Measurements from ENCODE around the gene CACNA2D1.

Gene CACNA2D1

DNA sequence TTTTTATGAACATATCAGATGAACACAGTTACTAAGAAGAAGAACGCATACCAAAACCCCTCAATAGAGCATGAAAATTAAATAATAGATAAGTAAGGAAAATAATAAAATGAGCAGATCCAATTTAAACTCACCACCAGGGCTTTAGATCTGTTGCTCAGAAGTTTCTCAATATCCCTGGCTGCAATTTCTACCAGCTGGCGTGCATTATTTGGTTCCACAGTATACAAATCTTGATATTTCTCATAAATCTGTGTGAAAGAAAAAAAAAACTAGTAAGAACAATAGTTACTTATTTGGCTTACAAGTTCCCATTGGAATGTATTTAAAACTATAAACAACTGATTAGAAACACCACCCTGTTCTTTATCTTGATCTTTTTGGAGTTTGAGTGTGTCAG, 108.6 kb downstream of the CACNA2D1 start:
- Histone ChIP-seq H2BK15ac (replicated peaks; ENCODE audit: low read depth) (no peak overlapping the region), H3K27me3 (ENCODE audit: insufficient read depth, low read length, poor library complexity) (no peaks in the 10 kb centered on the region), H3K4me1 (ENCODE audit: control insufficient read depth, low read depth, low read length) (no peaks in the 10 kb centered on the region), H3K4me2 (ENCODE audit: low read length) (no peak overlapping the region), H3K23ac (ENCODE audit: low read length) (no peak overlapping the region), H2BK5ac (ENCODE audit: low read length) (no peak overlapping the region), H3K79me2 (ENCODE audit: control insufficient read depth, insufficient read depth, low read length) (no peaks in the 10 kb centered on the region), H4K8ac (ENCODE audit: low read depth, low read length) (no peak overlapping the region), H3K56ac (ENCODE audit: low read length) (no peak overlapping the region), H3K18ac (ENCODE audit: low read length) (no peak overlapping the region), H3K27ac (ENCODE audit: low read depth, low read length) (no peak overlapping the region), H3K9ac (ENCODE audit: low read length) (no peak overlapping the region), H2AK5ac (ENCODE audit: low read length) (no peak overlapping the region), H2BK120ac (ENCODE audit: low read depth, low read length) (no peak overlapping the region), H3K4me3 (ENCODE audit: low read length) (no peak overlapping the region), H3K4ac (ENCODE audit: low read depth, low read length) (no peak overlapping the region), H3K79me1 (ENCODE audit: low read length) (no peaks in the 10 kb centered on the region), H4K5ac (ENCODE audit: low read length) (no peak overlapping the region), H3K36me3 (ENCODE audit: control insufficient read depth, insufficient read depth, low read length) (no peaks in the 10 kb centered on the region)
- no peak for DNase-seq
- no CpG with 5 or more reads among the region's 2 CpGs for WGBS (ENCODE audit: extremely low coverage, insufficient coverage, low lambda C conversion rate)

- Histone ChIP-seq H4K5ac (ENCODE audit: low read length) (no peak overlapping the region), H3K9ac (ENCODE audit: low read length) (no peak overlapping the region)
These were observed 112.3 kb downstream of the CACNA2D1 start for GRCh38 chr7:82331234-82331633.

GRCh38 chr7:82330706-82331215, 112.8 kb downstream of the CACNA2D1 start:
- Histone ChIP-seq H4K5ac (ENCODE audit: low read length) (no peak overlapping the region), H3K23ac (ENCODE audit: low read length) (no peak overlapping the region), H3K4me3 (ENCODE audit: low read length) (no peak overlapping the region), H4K8ac (ENCODE audit: low read depth, low read length) (no peak overlapping the region), H2BK15ac (replicated peaks; ENCODE audit: low read depth) (no peak overlapping the region), H3K56ac (ENCODE audit: low read length) (no peak overlapping the region), H3K36me3 (ENCODE audit: control insufficient read depth, insufficient read depth, low read length) (no peaks in the 10 kb centered on the region), H3K4me2 (ENCODE audit: low read length) (no peak overlapping the region), H3K27me3 (ENCODE audit: insufficient read depth, low read length, poor library complexity) (no peaks in the 10 kb centered on the region), H3K27ac (ENCODE audit: low read depth, low read length) (no peak overlapping the region), H3K79me1 (ENCODE audit: low read length) (peaks cover 1% of the 10 kb centered on the region), H3K9ac (ENCODE audit: low read length) (no peak overlapping the region), H2BK5ac (ENCODE audit: low read length) (no peak overlapping the region), H2BK120ac (ENCODE audit: low read depth, low read length) (no peak overlapping the region), H3K4me1 (ENCODE audit: control insufficient read depth, low read depth, low read length) (no peaks in the 10 kb centered on the region), H3K4ac (ENCODE audit: low read depth, low read length) (no peak overlapping the region), H2AK5ac (ENCODE audit: low read length) (no peak overlapping the region), H3K18ac (ENCODE audit: low read length) (no peak overlapping the region), H3K79me2 (ENCODE audit: control insufficient read depth, insufficient read depth, low read length) (no peaks in the 10 kb centered on the region)
- DNase-seq = no peak
- WGBS (ENCODE audit: extremely low coverage, insufficient coverage, low lambda C conversion rate) = no CpG with 5 or more reads among the region's 2 CpGs

More at GRCh38 chr7:82331234-82331633, 112.3 kb downstream of the CACNA2D1 start:
- no peak overlapping the region for H3K4me3 ChIP-seq (ENCODE audit: low read length)
- no peak overlapping the region for H3K56ac ChIP-seq (ENCODE audit: low read length)
- DNase-seq = no peak
- no peak overlapping the region for H2BK120ac ChIP-seq (ENCODE audit: low read depth, low read length)
- H3K27me3 ChIP-seq (ENCODE audit: insufficient read depth, low read length, poor library complexity) = no peaks in the 10 kb centered on the region
- H3K79me1 ChIP-seq (ENCODE audit: low read length) = no peaks in the 10 kb centered on the region
- H3K4me2 ChIP-seq (ENCODE audit: low read length) = no peak overlapping the region
- H2AK5ac ChIP-seq (ENCODE audit: low read length) = no peak overlapping the region
- no peak overlapping the region for H2BK5ac ChIP-seq (ENCODE audit: low read length)
- no peak overlapping the region for H3K4ac ChIP-seq (ENCODE audit: low read depth, low read length)
- no peak overlapping the region for H3K23ac ChIP-seq (ENCODE audit: low read length)
- H3K36me3 ChIP-seq (ENCODE audit: control insufficient read depth, insufficient read depth, low read length) = no peaks in the 10 kb centered on the region
- no peak overlapping the region for H3K18ac ChIP-seq (ENCODE audit: low read length)
- no peak overlapping the region for H3K27ac ChIP-seq (ENCODE audit: low read depth, low read length)
- no peaks in the 10 kb centered on the region for H3K4me1 ChIP-seq (ENCODE audit: control insufficient read depth, low read depth, low read length)
- no peaks in the 10 kb centered on the region for H3K79me2 ChIP-seq (ENCODE audit: control insufficient read depth, insufficient read depth, low read length)
- H2BK15ac ChIP-seq (replicated peaks; ENCODE audit: low read depth) = no peak overlapping the region
- no peak overlapping the region for H4K8ac ChIP-seq (ENCODE audit: low read depth, low read length)

DNA sequence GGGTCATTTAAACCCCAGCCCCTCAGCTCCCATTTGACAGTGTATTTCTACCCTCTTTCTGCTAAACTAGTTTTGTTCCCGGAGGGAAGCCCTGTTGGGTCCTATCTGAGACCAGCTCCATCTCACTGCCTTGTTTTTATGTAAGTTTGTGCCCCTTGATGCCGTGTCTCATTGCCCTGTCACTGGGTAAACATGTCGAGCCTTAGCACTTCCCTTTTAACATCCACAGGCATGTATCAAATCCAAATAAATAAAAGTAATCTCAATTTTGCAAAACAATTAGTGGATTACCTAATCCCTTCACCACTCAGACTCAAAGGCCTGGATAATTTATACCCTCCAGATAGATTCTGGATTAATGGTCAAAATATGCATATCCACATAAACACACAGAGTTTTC, 115.7 kb downstream of the CACNA2D1 start:
- no peak overlapping the region for H3K4me2 ChIP-seq (ENCODE audit: low read length)
- H3K4ac ChIP-seq (ENCODE audit: low read depth, low read length) = no peak overlapping the region
- H3K79me1 ChIP-seq (ENCODE audit: low read length) = peaks cover 2% of the 10 kb centered on the region
- H2BK15ac ChIP-seq (replicated peaks; ENCODE audit: low read depth) = no peak overlapping the region
- WGBS (ENCODE audit: extremely low coverage, insufficient coverage, low lambda C conversion rate) = no CpG with 5 or more reads among the region's 3 CpGs
- no peak overlapping the region for H2AK5ac ChIP-seq (ENCODE audit: low read length)
- H3K23ac ChIP-seq (ENCODE audit: low read length) = no peak overlapping the region
- H3K4me3 ChIP-seq (ENCODE audit: low read length) = no peak overlapping the region
- H3K27me3 ChIP-seq (ENCODE audit: insufficient read depth, low read length, poor library complexity) = no peaks in the 10 kb centered on the region
- H4K5ac ChIP-seq (ENCODE audit: low read length) = no peak overlapping the region
- H3K9ac ChIP-seq (ENCODE audit: low read length) = no peak overlapping the region
- no peak overlapping the region for H3K56ac ChIP-seq (ENCODE audit: low read length)
- no peak overlapping the region for H3K18ac ChIP-seq (ENCODE audit: low read length)
- no peak overlapping the region for H2BK5ac ChIP-seq (ENCODE audit: low read length)
- H2BK120ac ChIP-seq (ENCODE audit: low read depth, low read length) = no peak overlapping the region
- H3K4me1 ChIP-seq (ENCODE audit: control insufficient read depth, low read depth, low read length) = no peaks in the 10 kb centered on the region
- no peaks in the 10 kb centered on the region for H3K79me2 ChIP-seq (ENCODE audit: control insufficient read depth, insufficient read depth, low read length)
- H3K27ac ChIP-seq (ENCODE audit: low read depth, low read length) = no peak overlapping the region
- H4K8ac ChIP-seq (ENCODE audit: low read depth, low read length) = no peak overlapping the region
- H3K36me3 ChIP-seq (ENCODE audit: control insufficient read depth, insufficient read depth, low read length) = no peaks in the 10 kb centered on the region
- no peak for DNase-seq

DNA sequence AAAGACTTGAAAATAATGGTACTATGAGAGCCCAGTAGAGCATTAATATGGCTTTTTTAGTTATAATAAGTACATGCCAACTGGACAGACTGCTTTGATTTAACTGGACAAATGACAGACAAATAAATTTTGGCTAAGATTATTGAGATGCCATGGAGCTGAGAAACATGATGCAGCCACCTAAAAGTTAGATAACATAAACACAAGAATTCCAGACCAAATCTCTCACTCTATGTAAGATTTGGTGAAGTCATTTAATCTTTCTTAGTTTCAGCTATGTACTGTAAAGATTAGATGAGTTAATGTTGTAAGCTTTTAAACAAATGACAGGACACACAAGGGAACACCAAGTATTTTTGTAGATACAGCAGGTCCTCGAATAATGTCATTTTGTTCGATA, 118.2 kb downstream of the CACNA2D1 start:
- Histone ChIP-seq H3K27me3 (ENCODE audit: insufficient read depth, low read length, poor library complexity) (no peaks in the 10 kb centered on the region), H3K36me3 (ENCODE audit: control insufficient read depth, insufficient read depth, low read length) (no peaks in the 10 kb centered on the region), H3K9ac (ENCODE audit: low read length) (no peak overlapping the region), H4K5ac (ENCODE audit: low read length) (no peak overlapping the region), H3K79me2 (ENCODE audit: control insufficient read depth, insufficient read depth, low read length) (no peaks in the 10 kb centered on the region), H2BK15ac (replicated peaks; ENCODE audit: low read depth) (no peak overlapping the region), H3K18ac (ENCODE audit: low read length) (no peak overlapping the region), H3K23ac (ENCODE audit: low read length) (no peak overlapping the region), H3K79me1 (ENCODE audit: low read length) (peaks cover 2% of the 10 kb centered on the region), H3K4me3 (ENCODE audit: low read length) (no peak overlapping the region), H3K4ac (ENCODE audit: low read depth, low read length) (no peak overlapping the region), H3K4me2 (ENCODE audit: low read length) (no peak overlapping the region), H4K8ac (ENCODE audit: low read depth, low read length) (no peak overlapping the region), H3K56ac (ENCODE audit: low read length) (no peak overlapping the region), H3K27ac (ENCODE audit: low read depth, low read length) (no peak overlapping the region), H3K4me1 (ENCODE audit: control insufficient read depth, low read depth, low read length) (no peaks in the 10 kb centered on the region), H2AK5ac (ENCODE audit: low read length) (no peak overlapping the region), H2BK5ac (ENCODE audit: low read length) (no peak overlapping the region), H2BK120ac (ENCODE audit: low read depth, low read length) (no peak overlapping the region)
- WGBS (ENCODE audit: extremely low coverage, insufficient coverage, low lambda C conversion rate) = no CpG with 5 or more reads among the region's 2 CpGs
- DNase-seq = no peak

DNA sequence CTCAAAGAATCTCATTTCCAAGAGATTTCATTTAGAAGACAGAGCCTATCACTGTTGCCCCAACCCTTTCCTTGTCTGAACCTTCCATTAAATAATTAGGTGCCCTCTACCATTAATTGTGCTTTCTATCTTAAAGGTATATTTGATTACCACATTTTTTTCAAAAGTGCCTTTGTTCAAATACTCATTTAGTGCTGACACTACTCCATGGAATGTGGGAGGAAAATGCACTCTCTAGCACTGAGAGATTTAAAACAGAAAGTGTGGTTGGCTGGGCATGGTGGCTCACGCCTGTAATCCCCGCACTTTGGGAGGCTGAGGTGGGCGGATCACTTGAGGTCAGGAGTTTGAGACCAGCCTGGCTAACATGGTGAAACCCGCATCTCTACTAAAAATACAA, 119.8 kb downstream of the CACNA2D1 start:
- Histone ChIP-seq H3K4me1 (ENCODE audit: control insufficient read depth, low read depth, low read length) (no peaks in the 10 kb centered on the region), H3K79me1 (ENCODE audit: low read length) (peaks cover 2% of the 10 kb centered on the region), H3K23ac (ENCODE audit: low read length) (no peak overlapping the region), H3K4ac (ENCODE audit: low read depth, low read length) (no peak overlapping the region), H3K36me3 (ENCODE audit: control insufficient read depth, insufficient read depth, low read length) (no peaks in the 10 kb centered on the region), H3K27me3 (ENCODE audit: insufficient read depth, low read length, poor library complexity) (no peaks in the 10 kb centered on the region), H3K27ac (ENCODE audit: low read depth, low read length) (no peak overlapping the region), H3K4me2 (ENCODE audit: low read length) (no peak overlapping the region), H2AK5ac (ENCODE audit: low read length) (no peak overlapping the region), H3K56ac (ENCODE audit: low read length) (no peak overlapping the region), H2BK120ac (ENCODE audit: low read depth, low read length) (no peak overlapping the region), H3K79me2 (ENCODE audit: control insufficient read depth, insufficient read depth, low read length) (no peaks in the 10 kb centered on the region), H4K8ac (ENCODE audit: low read depth, low read length) (no peak overlapping the region), H4K5ac (ENCODE audit: low read length) (no peak overlapping the region), H2BK5ac (ENCODE audit: low read length) (no peak overlapping the region), H3K4me3 (ENCODE audit: low read length) (no peak overlapping the region), H3K18ac (ENCODE audit: low read length) (no peak overlapping the region), H3K9ac (ENCODE audit: low read length) (no peak overlapping the region), H2BK15ac (replicated peaks; ENCODE audit: low read depth) (no peak overlapping the region)
- no CpG with 5 or more reads among the region's 4 CpGs for WGBS (ENCODE audit: extremely low coverage, insufficient coverage, low lambda C conversion rate)
- no peak for DNase-seq
